RPMI8226 (cell line): ENCODE measurements around the gene INTS1.
A peak's percentile ranks its signal among the peaks of the same experiment; 100 is the strongest.

Experiments
- DNase-seq: peaks from one replicate; pipeline ENCODE4 v3.0.0-alpha.2; 2015

Gene INTS1

GRCh38 chr7:1460821-1461645, 43.2 kb downstream of the INTS1 start:
- no peak for DNase-seq

GRCh38 chr7:1459920-1460820, 44.0 kb downstream of the INTS1 start:
- peak; percentile 58 for DNase-seq

GRCh38 chr7:1459512-1459892, 44.7 kb downstream of the INTS1 start:
- DNase-seq = peak; percentile 99

- peak; percentile 78 for DNase-seq
Observed at GRCh38 chr7:1458683-1459511, 45.3 kb downstream of the INTS1 start, which contains the start of gene MICALL2. Gene MICALL2 (minus strand): TSS chr7:1459470. CDS start chr7:1459326, 144 bp downstream.

- DNase-seq = peak; percentile 69
Observed at GRCh38 chr7:1457949-1458682, 46.1 kb downstream of the INTS1 start.

GRCh38 chr7:1457059-1457948, 46.9 kb downstream of the INTS1 start:
- DNase-seq = no peak

- DNase-seq = no peak
Observed at GRCh38 chr7:1455955-1456354, 48.2 kb downstream of the INTS1 start.

- DNase-seq = peak; percentile 98
Observed at GRCh38 chr7:1455241-1455939, 48.8 kb downstream of the INTS1 start.

- no peak for DNase-seq
Observed at GRCh38 chr7:1454542-1454941, 49.6 kb downstream of the INTS1 start.

- DNase-seq = no peak
Observed at GRCh38 chr7:1452205-1452604, 52.0 kb downstream of the INTS1 start.

- no peak for DNase-seq
Observed at GRCh38 chr7:1450987-1451386, 53.2 kb downstream of the INTS1 start.

GRCh38 chr7:1450431-1450830, 53.8 kb downstream of the INTS1 start:
- no peak for DNase-seq

- DNase-seq = no peak
Observed at GRCh38 chr7:1449951-1450350, 54.2 kb downstream of the INTS1 start.

- DNase-seq = no peak
Observed at GRCh38 chr7:1449501-1449900, 54.7 kb downstream of the INTS1 start.

GRCh38 chr7:1448958-1449357, 55.2 kb downstream of the INTS1 start:
- DNase-seq = no peak

- no peak for DNase-seq
Observed at GRCh38 chr7:1447551-1448244, 56.5 kb downstream of the INTS1 start.

GRCh38 chr7:1447112-1447511, 57.1 kb downstream of the INTS1 start:
- DNase-seq = peak; percentile 38

GRCh38 chr7:1446620-1447032, 57.6 kb downstream of the INTS1 start:
- peak; percentile 96 for DNase-seq

- peak; percentile 45 for DNase-seq
Observed at GRCh38 chr7:1446026-1446425, 58.2 kb downstream of the INTS1 start.

GRCh38 chr7:1445341-1445740, 58.8 kb downstream of the INTS1 start:
- DNase-seq = no peak
